K562 (cell line): ENCODE data around the gene SH3D21.

ENCODE experiments used
- CEBPB ChIP-seq: fragments of 450-650 bp; IDR thresholded peaks from 2 replicates; pipeline ENCODE4 v1.6.1; 2016; ENCODE audit warnings: missing genetic modification characterization, missing compliant biosample characterization
- CREM ChIP-seq: IDR thresholded peaks from 2 replicates; pipeline ENCODE4 v1.6.1; 2014; ENCODE audit warnings: antibody characterized with exemption, low read depth
- CTCF ChIP-seq, 3 experiments: IDR thresholded peaks in 2 of 3; conservative IDR thresholded peaks in 1 of 3; 2 replicates each; pipeline ENCODE4 v1.5.1; 2011 to 2012; ENCODE audit warnings: low read length in 3 of 3, mild to moderate bottlenecking in 3 of 3, control low read depth in 2 of 3, improper control_type of control experiment in 1 of 3, inconsistent platforms in 1 of 3, low read depth in 1 of 3, mixed read lengths in 1 of 3, moderate library complexity in 1 of 3; ENCODE audit not compliant: insufficient read depth in 2 of 3
- EP300 ChIP-seq: IDR thresholded peaks from 2 replicates; pipeline ENCODE4 v1.6.1; 2012; ENCODE audit warnings: low read length, improper control_type of control experiment
- FOXP4 ChIP-seq: sonication (generic); formaldehyde crosslinking; IDR thresholded peaks from 2 replicates; pipeline ENCODE4 v1.8.0; 2022; ENCODE audit warnings: mild to moderate bottlenecking, missing genetic modification reagents, borderline replicate concordance
- NCOA1 ChIP-seq: fragments of 450-650 bp; IDR thresholded peaks from 2 replicates; pipeline ENCODE4 v1.6.1; 2016; ENCODE audit warnings: low read depth
- POLR2A ChIP-seq: fragments of 450-650 bp; conservative IDR thresholded peaks from 2 replicates; pipeline ENCODE4 v1.6.1; 2016
- POLR2AphosphoS5 ChIP-seq: IDR thresholded peaks from 2 replicates; pipeline ENCODE4 v1.6.1; 2011; ENCODE audit warnings: mild to moderate bottlenecking, low read depth, low read length, moderate library complexity; ENCODE audit not compliant: control insufficient read depth, insufficient read depth
- RAD51 ChIP-seq: fragments of 450-650 bp; IDR thresholded peaks from 2 replicates; pipeline ENCODE4 v1.7.1; 2016; ENCODE audit warnings: low read depth, mild to moderate bottlenecking, borderline replicate concordance
- RFX5 ChIP-seq: IDR thresholded peaks from 2 replicates; pipeline ENCODE4 v1.6.1; 2011; ENCODE audit warnings: low read depth, mild to moderate bottlenecking, improper control_type of control experiment, low read length
- ZZZ3 ChIP-seq: fragments of 450-650 bp; IDR thresholded peaks from 2 replicates; pipeline ENCODE4 v1.6.1; 2016; ENCODE audit warnings: antibody characterized with exemption, mild to moderate bottlenecking, moderate library complexity

GRCh38 chr1:36326499-36326898, 20.3 kb downstream of the SH3D21 start:
- TF ChIP-seq ZZZ3 = no peak
- no peak for TF ChIP-seq CEBPB (tag)
- TF ChIP-seq RFX5 = no peak
- TF ChIP-seq POLR2AphosphoS5 = no peak
- TF ChIP-seq EP300 = no peak
- no peak for TF ChIP-seq CREM
- TF ChIP-seq FOXP4 (CRISPR knock-in tag) = no peak
- TF ChIP-seq NCOA1 = no peak
- TF ChIP-seq CTCF (IDR thresholded peaks at IDR 0.05 in 2 of 3, conservative IDR thresholded peaks at IDR 0.05 in 1 of 3; ENCODE audit: insufficient read depth in 2 of 3, low read depth in 1 of 3, low read length in 3 of 3) = no peak
- TF ChIP-seq POLR2A = no peak
- no peak for TF ChIP-seq RAD51
